Erythroblast (primary cell): ENCODE measurements around the gene AFAP1.

Experiments used
- GATA1 ChIP-seq: IDR thresholded peaks from 2 replicates; pipeline ENCODE4 v1.6.1; 2011; ENCODE audit warnings: low read depth, mild to moderate bottlenecking, control low read depth, low read length, moderate library complexity
- POLR2A ChIP-seq: IDR thresholded peaks from 2 replicates; pipeline ENCODE4 v1.6.1; 2011; ENCODE audit warnings: mild to moderate bottlenecking, low read length

GRCh38 chr4:7803371-7803770 lies 136.3 kb downstream of the AFAP1 start:
- TF ChIP-seq POLR2A, result no peak
- no peak for TF ChIP-seq GATA1
